Measurements from ENCODE around the gene ADAMTS4.

The ADAMTS4 gene

DNA sequence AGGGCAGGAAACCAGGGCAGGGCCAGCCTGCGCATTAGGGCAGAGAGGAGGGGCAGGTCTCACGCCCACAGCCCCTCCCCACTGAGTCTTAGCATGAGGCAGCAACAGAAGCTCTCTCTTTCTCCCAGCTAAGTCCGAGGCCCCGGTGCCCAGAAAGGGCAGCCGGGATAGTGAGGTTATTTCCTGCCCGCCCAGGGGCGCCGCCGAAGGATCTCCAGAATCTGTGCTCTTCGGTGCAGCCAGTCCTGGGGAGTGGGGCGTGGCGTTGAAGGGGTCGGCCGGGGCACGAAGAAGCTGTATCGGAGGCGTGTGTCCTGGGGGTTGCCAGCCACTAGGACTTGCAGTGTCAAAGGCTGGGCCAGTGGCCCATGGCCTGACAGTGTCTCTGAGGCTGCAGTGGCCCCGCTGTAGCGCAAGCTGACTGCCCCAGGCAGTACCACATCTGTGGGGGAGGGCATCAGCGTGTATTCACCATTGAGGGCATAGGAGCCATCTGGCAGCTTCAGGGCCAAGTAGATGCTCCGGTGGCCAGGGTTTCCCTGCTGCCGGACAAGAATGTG is 7.8 kb downstream of the ADAMTS4 start:
- TF ChIP-seq CTCF (conservative IDR thresholded peaks at IDR 0.05): no peak
- no peak overlapping the region for H3K27ac ChIP-seq

DNA sequence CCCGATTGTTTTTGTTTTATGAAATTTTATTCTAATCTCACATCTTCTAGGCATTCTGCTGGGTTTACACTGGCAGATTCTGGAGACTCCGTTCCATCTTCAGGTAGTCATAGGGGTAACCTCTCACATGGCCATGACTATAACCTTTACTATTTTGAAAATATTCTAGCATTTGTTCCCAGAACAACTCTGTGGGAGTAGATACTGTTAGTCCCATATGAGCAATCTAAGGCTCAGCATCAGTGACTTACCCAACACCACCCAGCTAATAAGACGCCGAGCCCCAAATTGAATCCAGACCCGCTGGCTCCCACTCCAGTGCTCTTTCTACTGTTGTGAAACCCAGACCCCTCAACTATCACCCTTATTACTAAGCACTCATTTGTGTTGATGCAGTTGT is 9.8 kb downstream of the ADAMTS4 start:
- H3K27ac ChIP-seq: no peak overlapping the region
- TF ChIP-seq CTCF (conservative IDR thresholded peaks at IDR 0.05): no peak

GRCh38 chr1:161188381-161188780 is 10.5 kb downstream of the ADAMTS4 start:
- TF ChIP-seq CTCF (conservative IDR thresholded peaks at IDR 0.05): no peak
- no peak overlapping the region for H3K27ac ChIP-seq

DNA sequence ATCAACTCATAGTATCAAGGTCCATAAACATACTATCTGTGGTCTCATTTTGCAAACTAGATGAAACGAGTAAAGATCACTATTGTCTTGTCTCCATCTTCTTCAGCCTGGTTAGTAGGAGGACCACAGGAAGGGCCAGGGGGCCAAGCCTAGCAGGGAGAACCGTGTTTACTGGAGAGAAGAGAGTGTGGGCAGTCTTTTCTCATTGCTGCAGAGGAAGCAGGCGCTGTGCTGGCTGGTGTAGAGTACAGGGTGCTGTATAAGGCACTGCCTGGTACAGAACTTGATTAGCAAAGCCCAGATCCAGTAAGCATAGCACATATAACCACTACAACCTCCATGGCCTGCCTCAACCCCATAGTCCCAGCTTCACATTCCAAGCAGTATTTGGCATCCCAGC is 11.5 kb downstream of the ADAMTS4 start:
- no peak for TF ChIP-seq CTCF (conservative IDR thresholded peaks at IDR 0.05)
- H3K27ac ChIP-seq: no peak overlapping the region

DNA sequence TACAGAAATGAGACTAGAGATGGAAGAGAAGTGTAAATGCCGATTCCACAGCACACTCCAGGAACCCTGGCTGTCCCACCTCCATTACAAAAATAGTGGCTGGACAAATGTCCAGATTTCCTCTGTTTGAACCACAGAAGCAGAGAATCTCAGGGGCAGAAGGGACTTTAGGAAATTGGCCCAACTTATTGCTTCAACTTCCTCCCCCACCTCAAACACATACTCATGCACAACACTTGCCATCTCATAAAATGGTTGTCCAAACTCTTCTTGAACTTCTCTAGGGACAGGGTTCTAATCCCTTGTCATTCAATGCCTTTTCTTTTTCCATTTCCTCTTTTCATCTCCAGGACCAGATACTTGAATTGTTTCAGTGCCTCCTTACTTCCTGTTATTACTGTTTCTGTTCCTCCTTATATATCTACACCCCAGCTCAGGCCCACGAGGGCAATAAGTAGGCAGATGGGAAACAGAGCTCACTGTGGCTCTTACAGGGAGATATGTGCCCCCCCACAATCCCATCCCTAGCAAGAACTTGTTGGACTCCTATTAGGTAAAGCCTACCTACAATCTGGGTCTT is 13.0 kb downstream of the ADAMTS4 start:
- no peak overlapping the region for H3K27ac ChIP-seq

GRCh38 chr1:161185282-161185682 is 13.6 kb downstream of the ADAMTS4 start:
- TF ChIP-seq CTCF (conservative IDR thresholded peaks at IDR 0.05): no peak
- no peak overlapping the region for H3K27ac ChIP-seq

More for the DNA sequence above, 13.0 kb downstream of the ADAMTS4 start:
- TF ChIP-seq CTCF (conservative IDR thresholded peaks at IDR 0.05): no peak

DNA sequence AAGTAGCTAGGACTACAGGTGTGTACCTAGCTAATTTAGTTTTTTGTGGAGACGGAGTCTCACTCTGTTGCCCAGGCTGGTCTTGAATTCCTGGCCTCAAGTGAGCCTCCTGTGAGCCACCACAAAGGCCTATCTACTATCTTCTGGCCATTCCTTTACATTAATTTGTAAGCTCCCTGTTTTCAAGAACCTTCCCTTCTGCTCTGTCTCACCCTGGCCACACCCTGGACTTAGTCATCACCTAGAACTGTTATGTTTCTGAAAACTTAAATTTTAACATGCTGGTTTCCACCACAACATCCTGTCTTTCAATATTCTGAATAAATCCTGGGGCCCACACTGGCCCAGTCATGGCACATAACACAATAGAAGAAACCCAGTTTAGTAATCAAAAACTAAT is 16.6 kb downstream of the ADAMTS4 start:
- no peak for TF ChIP-seq CTCF (conservative IDR thresholded peaks at IDR 0.05)
- H3K27ac ChIP-seq: no peak overlapping the region
